Measurements from ENCODE around the gene CHRNA4. TPM values are rescaled to one million over a fixed set of nuclear protein-coding genes. Genes with fewer than 3 reads are reported as not detected.

Gene CHRNA4
- total and polyA plus RNA-seq, 9 of the 15 experiments (the other 6 are each of a cell fraction or from before 2014, with no cell fraction given), result not detected

GRCh38 chr20:63386491-63386890, 25.3 kb upstream of the CHRNA4 start (continued):
- TF ChIP-seq THRA (IDR thresholded peaks at IDR 0.05) (no peak), ZNF133 (CRISPR knock-in tag; IDR thresholded peaks at IDR 0.05) (no peak), ZNF740 (CRISPR knock-in tag; IDR thresholded peaks at IDR 0.05) (no peak), ZNF740 (tag; IDR thresholded peaks at IDR 0.05) (no peak), RFX7 (CRISPR knock-in tag; IDR thresholded peaks at IDR 0.05) (no peak)

GRCh38 chr20:63385819-63386218, 24.7 kb upstream of the CHRNA4 start:
- BruUV-seq (replicated peaks), result no TSS peak
- Histone ChIP-seq H4K20me1 (replicated peaks; ENCODE audit: control insufficient read depth, insufficient read depth, low read length) (no peaks in the 10 kb centered on the region), H2AFZ (ENCODE audit: low read depth, low read length) (no peak overlapping the region), H3K27ac (ENCODE audit: extremely low read depth, low read depth, low read length) (no peak overlapping the region), H3K27me3 (ENCODE audit: control insufficient read depth in 2 of 2, insufficient read depth in 2 of 2, low read length in 2 of 2) (no peaks in the 10 kb centered on the region; a peak in 1 of 5 replicates), H3K9me1 (ENCODE audit: control insufficient read depth, insufficient read depth, low read length) (no peaks in the 10 kb centered on the region), H3K4me3 (no peak overlapping the region), H3K4me1 (replicated peaks in 1 of 2; ENCODE audit: control insufficient read depth in 2 of 2, insufficient read depth in 2 of 2, low read length in 2 of 2) (peaks cover 0 to 8% of the 10 kb centered on the region in 2 experiments; a peak in 2 of 5 replicates), H3K79me2 (ENCODE audit: control insufficient read depth, insufficient read depth, low read length) (no peaks in the 10 kb centered on the region), H3K36me3 (ENCODE audit: control insufficient read depth, insufficient read depth, low read length) (no peaks in the 10 kb centered on the region), H3K9ac (ENCODE audit: insufficient read depth in 1 of 2, low read depth in 2 of 2, low read length in 2 of 2) (no peak overlapping the region), H3K9me3 (replicated peaks; ENCODE audit: control insufficient read depth, insufficient read depth, low read depth, low read length) (peaks cover 8% of the 10 kb centered on the region), H3K4me2 (ENCODE audit: insufficient read depth, low read length) (no peak overlapping the region)
- ChIA-PET POLR2A (no interaction called here), CTCF (ENCODE audit: low intra/inter-chr PET ratio) (no interaction called here)
- no peak for TF ChIP-seq ZNF830 (CRISPR knock-in tag; IDR thresholded peaks at IDR 0.05)
- TF ChIP-seq SP2 (IDR thresholded peaks at IDR 0.05; ENCODE audit: extremely low read depth, low read depth, low read length, poor library complexity, severe bottlenecking), result no peak
- TF ChIP-seq ZFP1 (CRISPR knock-in tag; IDR thresholded peaks at IDR 0.05), result peak; percentile 85
- TF ChIP-seq SETDB1 (IDR thresholded peaks at IDR 0.05; ENCODE audit: low read length), result no peak
- TF ChIP-seq, protein P1, sequence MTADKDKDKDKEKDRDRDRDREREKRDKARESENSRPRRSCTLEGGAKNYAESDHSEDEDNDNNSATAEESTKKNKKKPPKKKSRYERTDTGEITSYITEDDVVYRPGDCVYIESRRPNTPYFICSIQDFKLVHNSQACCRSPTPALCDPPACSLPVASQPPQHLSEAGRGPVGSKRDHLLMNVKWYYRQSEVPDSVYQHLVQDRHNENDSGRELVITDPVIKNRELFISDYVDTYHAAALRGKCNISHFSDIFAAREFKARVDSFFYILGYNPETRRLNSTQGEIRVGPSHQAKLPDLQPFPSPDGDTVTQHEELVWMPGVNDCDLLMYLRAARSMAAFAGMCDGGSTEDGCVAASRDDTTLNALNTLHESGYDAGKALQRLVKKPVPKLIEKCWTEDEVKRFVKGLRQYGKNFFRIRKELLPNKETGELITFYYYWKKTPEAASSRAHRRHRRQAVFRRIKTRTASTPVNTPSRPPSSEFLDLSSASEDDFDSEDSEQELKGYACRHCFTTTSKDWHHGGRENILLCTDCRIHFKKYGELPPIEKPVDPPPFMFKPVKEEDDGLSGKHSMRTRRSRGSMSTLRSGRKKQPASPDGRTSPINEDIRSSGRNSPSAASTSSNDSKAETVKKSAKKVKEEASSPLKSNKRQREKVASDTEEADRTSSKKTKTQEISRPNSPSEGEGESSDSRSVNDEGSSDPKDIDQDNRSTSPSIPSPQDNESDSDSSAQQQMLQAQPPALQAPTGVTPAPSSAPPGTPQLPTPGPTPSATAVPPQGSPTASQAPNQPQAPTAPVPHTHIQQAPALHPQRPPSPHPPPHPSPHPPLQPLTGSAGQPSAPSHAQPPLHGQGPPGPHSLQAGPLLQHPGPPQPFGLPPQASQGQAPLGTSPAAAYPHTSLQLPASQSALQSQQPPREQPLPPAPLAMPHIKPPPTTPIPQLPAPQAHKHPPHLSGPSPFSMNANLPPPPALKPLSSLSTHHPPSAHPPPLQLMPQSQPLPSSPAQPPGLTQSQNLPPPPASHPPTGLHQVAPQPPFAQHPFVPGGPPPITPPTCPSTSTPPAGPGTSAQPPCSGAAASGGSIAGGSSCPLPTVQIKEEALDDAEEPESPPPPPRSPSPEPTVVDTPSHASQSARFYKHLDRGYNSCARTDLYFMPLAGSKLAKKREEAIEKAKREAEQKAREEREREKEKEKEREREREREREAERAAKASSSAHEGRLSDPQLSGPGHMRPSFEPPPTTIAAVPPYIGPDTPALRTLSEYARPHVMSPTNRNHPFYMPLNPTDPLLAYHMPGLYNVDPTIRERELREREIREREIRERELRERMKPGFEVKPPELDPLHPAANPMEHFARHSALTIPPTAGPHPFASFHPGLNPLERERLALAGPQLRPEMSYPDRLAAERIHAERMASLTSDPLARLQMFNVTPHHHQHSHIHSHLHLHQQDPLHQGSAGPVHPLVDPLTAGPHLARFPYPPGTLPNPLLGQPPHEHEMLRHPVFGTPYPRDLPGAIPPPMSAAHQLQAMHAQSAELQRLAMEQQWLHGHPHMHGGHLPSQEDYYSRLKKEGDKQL (CRISPR knock-in tag; IDR thresholded peaks at IDR 0.05; ENCODE audit: borderline replicate concordance), result no peak
- in situ Hi-C loops (cut with MboI), result no loop called here
- WGBS (ENCODE audit: insufficient coverage, low coverage, missing lambda C conversion rate), result 3% methylated on average over 6 of the region's 6 CpGs
- ATAC-seq (no peak), FAIRE-seq (no peak), DNase-seq (ENCODE audit: extremely low read depth in 1 of 4, low spot score in 3 of 4) (no peak)
- intact Hi-C loops (cut with micrococcal nuclease), result no loop called here

All from K562 (cell line).